OCI-LY3 (cell line): ENCODE measurements around the gene ATP8A2.

Experiments used
- CTCF ChIP-seq: fragments of 200-600, 300-600 bp; sonication (generic); IDR thresholded peaks from 2 replicates; pipeline ENCODE4 v1.5.1; 2014; ENCODE audit warnings: antibody characterized with exemption, low read length, low read depth
- EZH2phosphoT487 ChIP-seq: fragments of 200-600 bp; shearing (Covaris generic); IDR thresholded peaks from 2 replicates; pipeline ENCODE4 v1.6.1; 2018; ENCODE audit warnings: antibody characterized with exemption, mixed run types, low read depth

- TF ChIP-seq CTCF, result no peak
- no peak for TF ChIP-seq EZH2phosphoT487
Measured at GRCh38 chr13:25335856-25336255, 35.9 kb upstream of the ATP8A2 start.
